Retinal pigment epithelial cell (primary cell): ENCODE measurements around the gene HBS1L.
A peak's percentile ranks its signal among the peaks of the same experiment; 100 is the strongest.

Experiments
- DNase-seq: peaks from one replicate; pipeline ENCODE4 v3.0.0-alpha.2; 2010; ENCODE audit warnings: low read depth
- H3K4me3 ChIP-seq: 2 replicates; pipeline ENCODE4 v1.5.1; 2011; ENCODE audit warnings: mild to moderate bottlenecking, low read length, control low read depth, moderate library complexity
- TF ChIP-seq, protein P1 (sequence below): conservative IDR thresholded peaks from 2 replicates; pipeline ENCODE4 v1.5.1; 2011; ENCODE audit warnings: low read depth, low read length, control low read depth, inconsistent platforms

HBS1L gene

DNA sequence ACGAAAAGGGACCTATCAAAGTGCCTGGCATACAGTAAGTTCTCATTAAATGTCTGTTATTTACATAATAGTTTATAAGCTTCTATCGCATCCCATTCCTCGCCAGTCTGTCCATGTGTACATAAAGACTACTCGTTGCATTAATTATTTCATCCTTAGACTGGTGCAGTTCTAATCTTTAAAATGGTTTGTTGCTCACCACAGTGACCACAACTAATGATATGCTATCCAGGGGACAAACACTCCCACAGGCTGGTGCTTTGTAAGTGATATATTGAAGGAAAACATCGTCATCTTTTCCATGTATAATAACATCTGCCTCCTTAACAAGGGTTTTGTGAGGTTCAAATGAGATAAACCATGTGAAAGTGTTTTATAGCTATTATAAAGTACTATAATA, 39.0 kb upstream of the HBS1L start:
- TF ChIP-seq, protein P1, sequence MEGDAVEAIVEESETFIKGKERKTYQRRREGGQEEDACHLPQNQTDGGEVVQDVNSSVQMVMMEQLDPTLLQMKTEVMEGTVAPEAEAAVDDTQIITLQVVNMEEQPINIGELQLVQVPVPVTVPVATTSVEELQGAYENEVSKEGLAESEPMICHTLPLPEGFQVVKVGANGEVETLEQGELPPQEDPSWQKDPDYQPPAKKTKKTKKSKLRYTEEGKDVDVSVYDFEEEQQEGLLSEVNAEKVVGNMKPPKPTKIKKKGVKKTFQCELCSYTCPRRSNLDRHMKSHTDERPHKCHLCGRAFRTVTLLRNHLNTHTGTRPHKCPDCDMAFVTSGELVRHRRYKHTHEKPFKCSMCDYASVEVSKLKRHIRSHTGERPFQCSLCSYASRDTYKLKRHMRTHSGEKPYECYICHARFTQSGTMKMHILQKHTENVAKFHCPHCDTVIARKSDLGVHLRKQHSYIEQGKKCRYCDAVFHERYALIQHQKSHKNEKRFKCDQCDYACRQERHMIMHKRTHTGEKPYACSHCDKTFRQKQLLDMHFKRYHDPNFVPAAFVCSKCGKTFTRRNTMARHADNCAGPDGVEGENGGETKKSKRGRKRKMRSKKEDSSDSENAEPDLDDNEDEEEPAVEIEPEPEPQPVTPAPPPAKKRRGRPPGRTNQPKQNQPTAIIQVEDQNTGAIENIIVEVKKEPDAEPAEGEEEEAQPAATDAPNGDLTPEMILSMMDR, result no peak

DNA sequence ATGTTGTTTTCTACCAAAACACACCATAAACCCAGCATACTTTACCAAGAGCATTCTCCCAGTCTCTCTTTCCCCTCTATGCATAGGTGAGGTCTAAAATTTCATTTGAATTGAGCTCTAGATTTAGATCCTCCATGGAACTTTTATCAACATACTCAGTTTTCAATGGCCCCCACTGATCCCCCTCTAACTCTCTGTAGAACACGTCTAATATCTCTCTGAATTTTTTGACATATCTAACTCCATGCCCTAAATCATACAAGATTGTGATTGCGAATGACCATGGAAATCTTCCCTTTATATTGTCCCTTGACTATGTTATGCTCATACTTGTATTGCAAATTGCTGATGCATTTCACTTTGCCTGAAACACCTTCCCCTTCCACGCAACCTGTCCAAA, 38.1 kb upstream of the HBS1L start:
- DNase-seq, result no peak
- TF ChIP-seq, protein P1, result no peak
- H3K4me3 ChIP-seq, result no peak overlapping the region

More for the DNA sequence above, 39.0 kb upstream of the HBS1L start:
- no peak overlapping the region for H3K4me3 ChIP-seq
- DNase-seq, result no peak

DNA sequence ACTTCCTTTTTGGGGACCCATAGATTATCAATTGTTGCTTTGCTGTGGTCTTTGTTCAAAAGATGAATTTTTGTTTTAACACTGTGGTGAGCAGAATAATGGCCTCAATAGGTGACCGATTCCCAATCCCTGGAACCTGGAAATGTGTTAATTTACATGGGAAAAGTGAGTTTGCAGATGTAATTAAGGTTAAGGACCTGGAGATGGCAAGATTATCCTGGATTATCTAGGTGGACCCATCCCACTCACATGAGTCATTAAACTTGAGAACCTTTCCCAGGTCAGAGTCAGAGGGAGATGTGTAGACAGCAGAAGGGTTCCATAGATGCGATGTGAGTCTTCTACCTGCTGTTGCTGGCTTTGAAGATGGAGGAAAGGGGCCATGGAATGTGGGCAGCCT, 36.2 kb upstream of the HBS1L start:
- no peak for DNase-seq
- no peak overlapping the region for H3K4me3 ChIP-seq
- TF ChIP-seq, protein P1, result no peak

DNA sequence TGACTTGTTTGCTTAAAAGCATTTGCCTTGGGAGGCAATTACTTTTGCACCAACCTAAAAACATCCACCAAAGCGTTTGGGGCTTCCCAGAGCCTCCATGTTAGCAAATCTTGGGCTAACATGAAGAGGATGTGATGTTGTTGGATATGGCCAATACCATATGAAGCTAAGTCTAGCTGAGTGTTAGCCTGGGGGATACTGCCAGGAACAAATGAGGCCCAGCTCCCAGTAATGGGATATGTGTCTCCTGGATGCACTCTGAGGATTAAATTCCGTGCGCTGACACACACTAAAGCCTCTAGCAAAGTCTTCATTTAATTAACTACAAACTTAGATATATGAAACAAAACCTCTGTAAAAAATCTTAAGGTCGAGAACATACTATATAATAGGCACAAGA, 35.3 kb upstream of the HBS1L start:
- no peak overlapping the region for H3K4me3 ChIP-seq
- DNase-seq, result no peak
- TF ChIP-seq, protein P1, result no peak

DNA sequence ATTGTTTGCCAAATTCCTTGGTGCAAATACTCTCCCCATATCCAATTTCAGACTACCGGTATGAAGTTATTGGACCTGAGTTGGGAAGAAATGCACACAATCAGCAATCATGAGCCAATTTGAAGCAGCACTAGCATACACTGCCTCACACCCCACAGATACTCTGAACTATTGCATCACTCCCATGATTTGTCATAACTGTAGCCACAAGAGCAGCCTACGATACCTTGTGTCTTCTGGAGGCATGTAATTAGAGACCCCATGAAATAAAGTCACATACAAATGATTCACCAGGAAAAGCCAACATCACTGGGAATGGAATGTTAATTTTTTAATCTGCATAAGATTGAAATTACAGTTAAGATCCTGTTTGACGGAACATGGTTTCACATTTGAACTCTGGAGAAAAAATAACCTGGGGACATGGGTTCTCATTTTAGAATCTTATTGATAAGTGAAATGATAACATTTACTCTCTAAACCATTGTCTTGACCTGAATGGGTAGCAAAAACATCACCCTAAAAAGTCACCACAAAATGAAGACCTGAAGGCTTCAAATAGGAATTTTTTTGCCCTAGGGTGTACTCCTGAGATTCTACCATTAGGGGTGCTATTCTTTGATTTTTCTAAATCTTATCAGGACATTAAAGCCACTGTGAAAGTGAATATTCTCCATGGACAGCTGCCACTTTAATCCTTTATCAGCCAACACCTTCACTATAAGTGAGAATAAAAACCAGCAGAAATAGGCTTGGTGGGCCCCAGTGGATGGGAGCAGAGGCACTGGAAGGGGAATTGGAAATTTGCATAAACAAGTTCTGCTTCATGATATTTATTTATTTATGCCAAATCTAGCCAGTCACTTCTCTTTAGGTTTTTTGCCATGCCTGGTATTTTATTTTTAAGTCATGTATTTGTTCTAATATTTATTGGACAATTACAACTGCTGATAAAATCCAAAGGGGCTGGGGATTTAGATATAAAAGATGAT, 34.5 kb upstream of the HBS1L start:
- DNase-seq, result no peak
- TF ChIP-seq, protein P1, result peak; percentile 67
- H3K4me3 ChIP-seq, result no peak overlapping the region

DNA sequence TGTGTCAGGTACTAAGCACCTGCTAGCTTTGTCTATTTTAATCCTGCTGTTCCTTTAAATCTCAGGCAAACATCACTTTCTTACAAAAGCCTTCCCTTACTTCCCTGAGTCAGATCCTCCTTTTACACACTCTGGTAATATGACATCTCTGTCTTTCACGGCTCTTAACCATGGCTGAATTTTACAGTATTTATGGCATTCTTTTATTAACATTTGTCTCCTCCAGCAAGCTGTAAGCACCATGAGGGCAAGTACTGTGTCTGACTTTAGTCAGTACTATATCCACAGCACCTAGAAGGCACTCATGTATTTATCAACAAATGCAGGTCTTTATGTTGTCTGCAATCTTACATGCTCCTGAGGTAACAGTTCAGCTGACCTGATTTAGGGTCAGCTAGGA, 33.7 kb upstream of the HBS1L start:
- TF ChIP-seq, protein P1, result no peak
- DNase-seq, result no peak
- no peak overlapping the region for H3K4me3 ChIP-seq

DNA sequence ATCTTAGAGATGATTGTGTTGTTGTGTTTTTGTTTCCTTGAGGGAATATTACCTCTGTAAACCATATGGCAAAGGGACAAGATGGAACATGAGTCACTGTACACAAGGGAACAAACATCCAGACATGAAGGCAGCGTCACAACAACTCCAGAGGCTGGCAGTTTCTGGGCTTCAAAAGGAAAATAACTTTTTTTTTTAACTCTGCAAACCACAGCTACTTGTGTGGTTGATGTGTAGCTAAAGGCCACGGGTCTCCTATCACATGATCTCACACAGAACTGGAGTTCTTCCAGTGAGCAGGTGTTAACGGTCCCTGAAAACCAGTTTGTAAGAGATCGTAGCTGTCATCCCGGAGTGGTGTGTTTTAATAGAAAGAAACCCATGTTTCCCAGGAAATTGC, 33.2 kb upstream of the HBS1L start:
- no peak overlapping the region for H3K4me3 ChIP-seq
- TF ChIP-seq, protein P1, result no peak
- no peak for DNase-seq
